Dermis blood vessel endothelial cell (primary cell): ENCODE data around the gene LENG1. TPM values are rescaled to one million over a fixed set of nuclear protein-coding genes. Genes with fewer than 3 reads are reported as not detected.

Source experiments
- DNase-seq: peaks from one replicate; pipeline ENCODE4 v3.0.0; 2010
- total RNA-seq: library from RNA; depleted of rRNA; stranded (reverse); fragments of >200 nt; gene quantifications from 2 replicates; pipeline ENCODE4 v1.2.3, GENCODE V29; 2014

LENG1 gene
- total RNA-seq, 1 donor from 2014 or later = 7.8 TPM

GRCh38 chr19:54137699-54138488, 21.6 kb downstream of the LENG1 start, which contains the start of gene CNOT3:
Gene CNOT3 (plus strand): TSS chr19:54137762. CDS start chr19:54142979, 5,217 bp downstream.
- no peak for DNase-seq

DNA sequence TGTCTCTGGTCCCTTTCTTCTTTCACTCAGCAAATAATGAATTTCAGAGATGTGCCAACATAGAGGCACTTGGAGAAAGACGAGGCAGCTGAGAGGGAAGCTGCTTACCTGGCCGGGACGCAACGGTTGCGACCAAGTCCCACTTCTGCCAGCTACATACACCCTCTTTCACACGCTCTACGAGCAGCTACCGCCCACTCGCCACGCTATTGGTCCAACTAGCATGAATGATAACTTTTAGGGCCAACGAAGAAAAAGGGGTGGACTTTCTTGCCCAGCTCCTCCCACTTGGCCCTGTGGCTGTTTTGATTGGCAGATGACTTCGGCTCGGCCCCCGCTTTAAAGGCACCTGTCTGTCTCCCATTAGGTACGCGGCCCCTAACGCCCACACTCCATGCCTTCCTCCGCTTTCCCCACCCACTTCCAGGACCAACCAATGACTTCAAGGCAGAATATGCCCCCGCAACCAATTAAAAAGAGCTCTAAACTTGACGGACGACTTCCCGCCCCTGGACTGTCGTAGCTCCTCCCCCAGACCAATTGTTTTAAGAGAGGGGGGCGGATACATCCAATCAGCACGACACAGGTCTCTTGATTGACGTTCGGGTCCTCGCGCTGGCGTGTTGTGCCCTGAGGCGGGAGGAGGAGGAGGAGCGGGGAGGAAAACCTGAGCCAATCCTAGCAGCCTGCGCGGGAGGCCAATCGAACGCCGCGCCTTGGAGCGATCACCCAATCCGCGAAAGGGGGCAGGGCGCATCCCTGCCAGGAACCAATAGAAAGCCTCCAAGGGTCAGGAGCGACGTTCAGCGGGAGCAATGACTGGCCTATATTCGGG, 22.4 kb downstream of the LENG1 start:
- peak; percentile 100 for DNase-seq

GRCh38 chr19:54136086-54136863, 23.2 kb downstream of the LENG1 start:
- DNase-seq = peak; percentile 45

DNA sequence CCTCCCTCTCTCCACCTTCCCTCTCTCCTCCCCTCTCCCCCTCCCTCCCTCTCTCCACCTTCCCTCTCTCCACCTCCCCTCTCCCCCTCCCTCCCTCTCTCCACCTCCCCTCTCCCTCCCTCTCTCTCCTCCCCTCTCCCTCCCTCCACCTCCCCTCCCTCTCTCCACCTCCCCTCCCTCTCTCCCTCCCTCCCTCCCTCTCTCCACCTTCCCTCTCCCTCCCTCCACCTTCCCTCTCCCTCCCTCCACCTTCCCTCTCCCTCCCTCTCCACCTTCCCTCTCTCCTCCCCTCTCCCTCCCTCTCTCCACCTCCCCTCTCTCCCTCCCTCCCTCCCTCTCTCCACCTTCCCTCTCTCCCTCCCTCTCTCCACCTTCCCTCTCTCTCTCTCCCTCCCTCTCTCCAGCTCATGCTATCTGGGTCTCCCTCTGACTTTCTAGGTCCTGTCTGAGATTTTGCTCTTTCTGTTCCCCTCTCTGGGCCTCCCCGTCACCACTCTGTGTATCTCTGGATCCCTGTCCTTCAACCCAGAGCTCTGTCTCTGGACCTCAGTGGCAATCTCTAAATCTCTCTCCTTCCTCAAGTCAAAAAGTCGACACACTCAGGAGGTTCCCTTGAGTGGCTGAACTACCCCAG, 25.4 kb downstream of the LENG1 start:
- no peak for DNase-seq

GRCh38 chr19:54133312-54133956, 26.1 kb downstream of the LENG1 start:
- DNase-seq = peak; percentile 63

- no peak for DNase-seq
Measured at GRCh38 chr19:54129617-54129996, 29.9 kb downstream of the LENG1 start.

DNA sequence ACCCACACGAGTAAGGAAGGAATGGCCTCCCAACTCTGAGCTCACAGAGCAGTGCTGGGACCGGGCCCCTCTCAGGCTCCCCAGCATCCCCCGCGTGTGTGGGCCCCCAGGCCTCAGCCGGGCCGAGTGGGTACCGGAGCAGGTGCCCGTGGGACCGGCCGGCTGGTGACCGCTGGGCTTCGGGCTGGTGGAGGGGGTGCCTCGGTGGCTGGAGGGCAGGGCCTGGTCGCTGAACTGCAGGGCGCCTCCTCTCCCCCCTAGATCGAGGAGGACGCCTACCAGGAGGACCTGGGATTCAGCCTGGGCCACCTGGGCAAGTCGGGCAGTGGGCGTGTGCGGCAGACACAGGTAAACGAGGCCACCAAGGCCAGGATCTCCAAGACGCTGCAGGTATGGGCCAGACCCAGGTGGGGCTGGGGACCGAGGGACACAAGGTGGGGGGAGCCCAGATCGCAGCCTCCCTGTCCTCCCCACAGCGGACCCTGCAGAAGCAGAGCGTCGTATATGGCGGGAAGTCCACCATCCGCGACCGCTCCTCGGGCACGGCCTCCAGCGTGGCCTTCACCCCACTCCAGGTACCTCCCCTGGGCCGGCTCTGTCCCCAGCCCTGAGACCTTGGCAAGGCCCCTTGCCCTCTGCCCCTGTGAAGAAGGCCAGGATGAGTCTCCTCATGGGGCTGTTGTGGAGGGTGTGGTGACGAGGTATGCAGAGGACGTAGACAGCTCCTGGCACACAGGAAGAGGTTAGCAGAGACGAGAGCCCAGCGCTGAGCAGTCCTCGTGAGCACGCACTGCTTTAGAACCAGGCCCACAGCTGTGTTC, 30.5 kb downstream of the LENG1 start:
- DNase-seq = no peak

DNA sequence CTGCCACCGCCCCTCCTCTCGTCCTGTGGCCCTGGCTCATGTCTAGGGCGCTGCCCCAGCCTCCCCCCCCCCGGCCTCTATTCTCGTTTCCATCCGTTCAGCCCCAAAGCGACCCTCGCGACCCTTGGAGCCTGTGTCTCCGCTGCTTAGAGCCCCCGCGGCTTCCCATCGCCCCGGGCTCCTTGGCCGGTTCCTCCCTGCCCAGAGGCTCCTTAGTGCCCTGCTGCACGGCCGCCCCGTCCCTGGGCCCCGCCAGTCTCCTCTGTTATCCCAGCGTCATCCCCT, 31.1 kb downstream of the LENG1 start:
- DNase-seq = no peak

DNA sequence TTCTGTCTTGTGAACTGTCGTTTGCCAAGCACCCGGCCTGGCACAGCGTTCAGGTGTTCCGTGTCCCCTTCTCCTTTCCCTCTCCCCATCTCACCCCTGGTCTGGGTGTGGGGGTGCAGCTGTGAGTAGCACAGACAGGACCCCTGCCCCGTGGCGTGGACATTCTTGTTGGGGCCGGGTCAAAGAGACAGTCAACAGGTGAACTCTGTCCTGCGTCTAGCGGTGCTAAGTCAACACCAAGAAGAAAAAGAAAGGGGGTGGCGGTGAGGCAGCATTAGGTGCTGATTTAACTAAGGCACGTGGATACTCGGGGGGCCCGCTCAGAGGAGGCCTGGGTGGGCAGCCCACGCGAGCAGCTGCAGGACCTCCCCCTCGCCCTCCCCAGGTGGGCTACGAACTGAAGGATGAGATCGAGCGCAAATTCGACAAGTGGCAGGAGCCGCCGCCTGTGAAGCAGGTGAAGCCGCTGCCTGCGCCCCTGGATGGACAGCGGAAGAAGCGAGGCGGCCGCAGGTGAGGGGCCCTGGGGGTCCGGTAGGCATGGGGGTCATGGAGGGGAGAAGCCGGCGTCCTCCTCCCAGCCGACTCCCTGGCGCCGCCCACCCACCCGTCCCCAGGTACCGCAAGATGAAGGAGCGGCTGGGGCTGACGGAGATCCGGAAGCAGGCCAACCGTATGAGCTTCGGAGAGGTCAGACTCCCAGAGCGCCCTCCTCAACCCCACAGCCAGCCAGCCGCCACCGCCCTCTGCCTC, 31.7 kb downstream of the LENG1 start:
- no peak for DNase-seq

DNA sequence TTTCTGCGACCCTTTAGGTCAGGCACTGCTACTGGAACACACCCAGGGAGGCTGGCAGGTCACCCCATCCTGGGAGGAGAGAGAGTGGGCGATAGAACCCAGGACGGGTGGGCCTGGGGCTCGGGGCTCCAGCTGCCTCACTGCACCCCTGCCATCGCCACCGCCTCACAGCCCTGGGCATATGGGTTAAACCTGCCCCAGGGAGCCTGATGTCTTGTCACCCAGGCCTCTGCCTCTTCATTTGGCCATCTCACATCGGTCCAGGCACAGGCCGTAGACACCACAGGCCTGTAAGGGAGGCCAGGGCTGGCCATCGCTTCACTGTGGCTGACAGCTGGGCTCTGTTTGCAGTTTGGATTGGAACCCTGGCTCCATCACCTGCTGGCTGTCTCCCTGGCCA, 33.8 kb downstream of the LENG1 start:
- DNase-seq = no peak

- DNase-seq = no peak
Measured at GRCh38 chr19:54124393-54124792, 35.1 kb downstream of the LENG1 start.

DNA sequence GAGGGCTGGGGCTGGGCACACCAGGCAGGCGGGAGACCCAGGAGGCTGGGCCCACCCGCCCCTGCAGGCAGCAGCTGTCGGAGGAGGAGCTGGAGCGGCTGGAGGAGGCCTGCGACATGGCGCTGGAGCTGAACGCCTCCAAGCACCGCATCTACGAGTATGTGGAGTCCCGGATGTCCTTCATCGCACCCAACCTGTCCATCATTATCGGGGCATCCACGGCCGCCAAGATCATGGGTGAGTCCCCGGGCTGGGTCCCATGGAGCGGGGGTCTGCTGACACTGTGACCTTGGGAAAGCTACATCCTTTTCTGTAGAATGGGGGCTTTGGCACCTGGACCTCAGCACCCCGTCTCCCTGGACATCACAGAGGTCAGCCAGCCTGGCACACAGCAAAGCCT, 35.8 kb downstream of the LENG1 start:
- no peak for DNase-seq

GRCh38 chr19:54121259-54121658, 38.3 kb downstream of the LENG1 start:
- DNase-seq = no peak

DNA sequence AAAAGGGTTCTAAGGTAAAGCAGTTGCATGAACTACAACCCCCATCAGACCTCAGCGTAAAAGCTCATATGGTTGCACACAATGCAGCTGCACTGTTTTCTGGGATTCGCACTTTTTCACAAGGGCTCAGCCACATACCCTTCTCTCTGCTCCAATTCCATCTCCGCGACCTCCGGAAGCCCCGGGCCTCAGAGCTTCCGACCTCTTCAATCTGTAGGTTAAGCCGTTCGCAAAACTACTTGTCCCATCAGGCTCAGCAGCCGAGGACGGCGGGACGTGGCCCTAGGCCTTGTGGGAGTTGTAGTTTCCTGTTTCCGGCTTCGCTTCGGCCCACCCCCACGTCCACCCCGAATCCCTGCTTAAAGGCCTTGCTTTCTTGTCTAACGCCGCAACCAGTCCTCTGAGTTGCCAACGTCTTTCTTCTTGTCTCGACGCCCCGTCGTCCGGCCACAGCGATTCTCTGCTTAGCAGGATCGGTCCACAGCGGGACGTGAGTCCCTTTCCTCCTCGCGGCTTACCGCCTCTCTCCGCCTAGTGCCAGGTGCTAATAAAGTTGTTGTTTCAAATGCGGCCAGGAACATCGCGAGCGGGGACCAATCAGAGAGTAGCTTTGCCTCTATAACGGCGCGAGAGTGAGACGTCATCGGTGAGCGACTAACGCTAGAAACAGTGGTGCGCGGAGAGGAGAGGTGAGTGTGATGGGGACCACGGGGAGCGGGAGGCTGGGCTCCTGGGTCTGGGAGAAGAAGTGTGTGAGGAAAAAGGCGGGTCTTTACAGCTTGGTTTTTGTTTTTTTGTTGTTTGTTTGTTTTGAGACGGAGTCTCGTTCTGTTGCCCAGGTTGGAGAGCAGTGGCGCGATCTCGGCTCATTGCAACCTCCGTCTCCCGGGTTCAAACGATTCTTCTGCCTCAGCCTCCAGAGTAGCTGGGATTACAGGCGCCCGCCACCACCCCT, 44.1 kb downstream of the LENG1 start, which contains the start of the genes PRPF31 and TFPT:
Gene PRPF31, plus strand, starts transcription at position 646 of the 955 bp plus-strand sequence. CDS start 2,525 bp downstream, outside the sequence.
Gene TFPT, minus strand, starts transcription at position 549 of the 955 bp plus-strand sequence. Its CDS starts 388 bp downstream, at position 161.
- peak; percentile 99 for DNase-seq

- peak; percentile 78 for DNase-seq
Measured at GRCh38 chr19:54114340-54115108, 45.0 kb downstream of the LENG1 start.

DNA sequence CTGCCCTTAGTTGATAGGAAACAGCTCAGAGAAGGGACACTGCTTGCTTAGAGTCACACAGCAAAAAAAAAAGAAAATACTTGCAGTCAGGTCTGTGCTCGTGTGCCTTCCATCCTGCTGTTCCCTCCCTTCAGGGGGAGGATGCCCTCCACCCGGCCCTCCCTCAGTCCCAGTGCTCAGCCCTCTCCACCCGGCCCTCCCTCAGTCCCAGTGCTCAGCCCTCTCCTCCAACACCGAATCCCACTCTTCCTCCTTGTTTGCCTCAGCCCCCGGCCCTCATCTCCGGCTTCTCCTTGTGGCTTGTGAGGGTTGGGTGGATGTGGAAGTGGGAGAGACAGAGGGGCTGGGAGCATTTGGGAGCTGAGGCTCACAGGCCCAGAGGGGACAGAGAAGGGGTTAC, 49.9 kb downstream of the LENG1 start:
- no peak for DNase-seq

DNA sequence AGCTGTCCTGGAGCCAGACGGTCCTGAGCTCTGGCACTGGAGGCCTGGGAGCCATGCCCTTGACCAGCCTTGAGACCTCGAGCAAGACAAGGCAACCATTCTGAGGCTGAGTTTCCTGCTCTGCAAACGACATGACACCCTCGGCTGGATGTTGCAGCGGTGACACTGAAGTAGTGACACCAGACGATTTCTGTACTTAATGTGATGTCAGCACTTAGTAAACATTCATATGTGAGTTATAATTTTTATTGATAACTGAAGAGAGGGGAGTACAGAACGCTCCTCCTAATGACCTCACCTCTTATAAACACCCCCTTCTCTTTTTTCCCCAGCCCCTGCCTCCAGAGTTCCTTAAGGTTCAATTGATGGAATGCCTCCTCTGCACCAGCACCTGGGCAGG, 51.0 kb downstream of the LENG1 start:
- DNase-seq = no peak

DNA sequence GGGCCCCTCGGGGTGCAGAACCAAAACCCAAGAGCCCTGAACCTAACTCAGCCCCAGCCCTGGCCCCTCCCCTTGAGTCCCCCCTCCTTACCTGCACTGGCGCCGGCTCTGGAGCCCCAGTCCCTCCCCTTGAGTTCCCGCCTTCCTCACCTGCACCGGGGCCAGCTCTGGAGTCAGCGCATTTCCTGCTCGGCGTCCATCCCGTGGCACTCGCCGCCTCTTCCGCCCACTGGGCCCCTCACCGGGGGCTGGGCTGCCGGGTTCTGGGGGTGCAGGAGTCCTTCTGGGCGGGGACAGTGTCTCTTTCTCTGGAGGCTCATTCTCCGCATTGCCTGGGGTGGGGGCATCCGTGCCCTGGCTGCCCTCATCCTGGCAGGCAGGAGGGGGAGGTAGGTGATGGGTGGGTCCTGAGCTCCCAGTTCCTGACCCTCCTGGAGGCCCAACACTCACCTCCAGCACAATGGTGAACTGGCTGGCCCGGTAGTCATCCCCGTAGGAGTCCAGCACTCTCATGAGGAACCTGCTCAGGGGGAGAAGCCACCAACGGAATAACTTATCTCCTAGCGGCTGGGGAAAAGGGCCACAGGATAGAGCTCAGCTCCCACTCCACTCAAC, 51.5 kb downstream of the LENG1 start:
- no peak for DNase-seq
